KOPT-K1 (cell line): Measurements from ENCODE around the gene CCDC157.

Source experiments
- H3K27ac ChIP-seq: fragments of 200-600 bp; sonication (generic); 2 replicates; pipeline ENCODE4 v1.5.1; 2016; ENCODE audit warnings: antibody characterized with exemption, mild to moderate bottlenecking, low read depth, low read length; ENCODE audit not compliant: poor library complexity, severe bottlenecking
- H3K36me3 ChIP-seq: fragments of 200-600 bp; sonication (generic); 2 replicates; pipeline ENCODE4 v1.5.1; 2017; ENCODE audit warnings: antibody characterized with exemption, mild to moderate bottlenecking, low read length, moderate library complexity; ENCODE audit not compliant: insufficient read depth
- H3K9me3 ChIP-seq: fragments of 200-600 bp; sonication (generic); 2 replicates; pipeline ENCODE4 v1.5.1; 2017; ENCODE audit warnings: antibody characterized with exemption, low read length, mild to moderate bottlenecking; ENCODE audit not compliant: insufficient read depth, poor library complexity, severe bottlenecking

CCDC157 gene

DNA sequence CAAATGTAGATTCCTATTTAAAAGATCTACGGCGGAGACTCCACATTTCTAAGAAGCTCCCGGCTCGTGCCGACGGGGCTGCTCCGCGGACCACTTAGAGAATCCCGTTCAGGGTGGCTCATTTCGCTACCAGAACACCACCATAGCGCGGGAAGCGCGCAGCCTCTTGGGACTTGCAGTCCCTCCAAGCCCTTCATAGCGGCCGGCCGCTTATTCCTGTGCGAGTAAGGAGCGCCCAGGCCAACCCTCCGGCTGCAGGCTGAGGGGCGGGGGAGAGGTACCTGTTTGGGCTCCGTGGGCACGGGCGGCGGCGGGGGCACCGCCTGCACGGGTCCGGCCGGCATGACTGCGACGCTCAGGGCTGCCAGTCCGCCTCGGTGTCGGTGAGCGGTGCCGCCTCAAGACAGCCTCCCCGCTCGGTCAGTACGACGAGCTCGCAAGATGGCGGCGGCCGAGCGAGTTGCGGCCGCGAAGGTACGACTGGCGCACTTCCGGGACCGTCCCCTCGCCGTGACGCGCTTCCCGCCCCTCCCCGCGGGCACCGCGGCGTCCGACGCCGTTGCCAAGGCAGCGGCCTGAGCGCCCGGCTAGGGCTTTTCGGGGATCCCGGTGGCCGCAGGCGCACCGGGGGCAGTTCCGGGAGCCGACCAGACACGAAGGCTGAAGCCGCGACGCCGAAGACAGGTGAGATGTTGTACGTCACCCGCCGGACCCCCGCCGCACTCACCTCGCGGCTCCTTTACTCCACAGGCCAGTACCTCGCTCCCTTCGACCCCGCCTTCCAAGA is at the start of gene CCDC157, which contains the start of gene SF3A1:
CCDC157 (plus strand) TSS at position 559 of the 787 bp plus-strand sequence. CDS start 8,994 bp downstream, outside the sequence.
SF3A1 (minus strand) TSS at position 446 of the 787 bp plus-strand sequence; CDS start at position 344, 102 bp downstream.
- Histone ChIP-seq H3K36me3 (peaks cover 36% of the 10 kb centered on the region), H3K9me3 (no peaks in the 10 kb centered on the region), H3K27ac (peak within 1 kb of the TSS; percentile 90)

DNA sequence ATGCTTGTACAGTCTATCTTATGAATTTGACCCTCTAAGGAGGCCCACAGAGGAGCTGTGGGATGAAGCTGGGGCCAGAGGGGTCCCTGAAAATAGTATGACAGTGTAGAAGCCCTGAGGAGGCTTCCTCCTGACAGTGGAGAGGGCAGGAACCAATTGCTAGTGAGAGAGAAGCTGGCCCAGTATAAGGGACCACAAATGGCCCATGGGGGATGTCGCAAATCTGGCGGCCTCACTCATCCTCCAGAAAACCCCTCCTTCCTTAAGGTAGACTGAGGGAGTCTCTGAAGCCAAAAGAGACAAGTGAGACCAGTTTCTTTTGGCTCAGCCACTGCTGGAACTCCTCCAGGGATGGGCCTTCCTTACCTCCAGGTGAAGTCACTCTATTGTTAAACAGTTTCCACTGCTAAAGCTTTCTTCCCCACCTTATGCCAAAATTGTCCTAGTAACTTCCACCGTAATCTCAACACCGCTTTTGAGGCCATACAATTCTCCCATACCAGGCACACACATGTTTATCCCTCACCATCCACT is 49.7 kb upstream of the CCDC157 start:
- Histone ChIP-seq H3K9me3 (no peaks in the 10 kb centered on the region), H3K27ac (peak overlapping the region; percentile 100), H3K36me3 (peaks cover 18% of the 10 kb centered on the region; the same call in 1 of the 2 replicates)

DNA sequence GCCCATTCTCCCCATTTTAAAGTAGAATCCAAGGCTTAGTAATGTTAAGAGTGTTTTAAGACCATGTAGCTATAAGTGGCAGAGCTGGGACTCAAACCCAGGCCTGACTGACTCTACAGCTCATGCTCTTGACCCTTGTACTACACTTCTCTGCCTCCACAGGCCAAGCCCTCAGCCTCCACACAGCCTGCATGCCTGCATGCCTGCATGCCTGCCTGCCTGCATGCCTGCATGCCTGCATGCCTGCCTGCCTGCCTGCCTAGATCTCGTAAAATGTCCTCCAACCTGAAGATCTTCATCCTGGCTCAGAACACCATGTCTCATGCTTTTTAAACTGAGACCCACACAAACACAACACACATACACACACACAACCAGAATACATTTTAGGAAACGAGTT is 48.7 kb upstream of the CCDC157 start:
- Histone ChIP-seq H3K36me3 (peaks cover 11% of the 10 kb centered on the region; the same call in 1 of the 2 replicates), H3K27ac (peak overlapping the region; percentile 100), H3K9me3 (no peaks in the 10 kb centered on the region)

DNA sequence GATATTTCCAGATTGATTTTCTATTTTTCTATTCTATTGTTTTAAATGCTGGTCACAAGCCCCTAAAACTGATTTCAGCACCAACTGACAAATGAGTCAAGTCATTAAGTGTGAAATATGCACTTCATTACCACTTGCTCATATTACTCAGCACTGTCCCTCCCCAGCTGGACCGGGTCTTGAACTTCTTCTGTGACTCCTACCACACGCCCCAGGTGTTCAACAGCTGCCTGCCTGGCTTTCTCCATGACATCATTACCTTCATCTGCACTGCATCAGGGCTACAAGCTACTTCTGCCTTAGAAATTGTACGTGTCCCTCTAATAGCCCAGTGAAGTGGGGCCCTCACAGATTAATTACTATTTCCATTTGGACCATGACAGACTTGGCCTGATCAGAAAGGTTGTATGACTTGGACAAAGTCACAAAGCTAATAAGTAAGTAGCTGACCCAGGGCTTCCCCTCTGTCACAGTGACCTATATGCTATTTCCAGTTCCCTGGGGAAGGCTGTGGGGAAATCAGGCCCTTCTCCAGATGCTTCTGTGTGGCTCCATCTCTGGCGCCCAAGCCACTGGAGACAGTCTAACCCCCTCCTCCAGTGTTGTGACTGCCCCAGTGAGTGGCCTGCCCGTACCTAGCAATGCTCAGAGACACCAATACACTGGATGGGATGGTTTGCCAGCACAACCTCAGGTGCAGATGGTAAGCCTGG is 48.1 kb upstream of the CCDC157 start:
- H3K27ac ChIP-seq: peak overlapping the region; percentile 100
- no peaks in the 10 kb centered on the region for H3K9me3 ChIP-seq
- peaks cover 5% of the 10 kb centered on the region; the same call in 1 of the 2 replicates for H3K36me3 ChIP-seq

DNA sequence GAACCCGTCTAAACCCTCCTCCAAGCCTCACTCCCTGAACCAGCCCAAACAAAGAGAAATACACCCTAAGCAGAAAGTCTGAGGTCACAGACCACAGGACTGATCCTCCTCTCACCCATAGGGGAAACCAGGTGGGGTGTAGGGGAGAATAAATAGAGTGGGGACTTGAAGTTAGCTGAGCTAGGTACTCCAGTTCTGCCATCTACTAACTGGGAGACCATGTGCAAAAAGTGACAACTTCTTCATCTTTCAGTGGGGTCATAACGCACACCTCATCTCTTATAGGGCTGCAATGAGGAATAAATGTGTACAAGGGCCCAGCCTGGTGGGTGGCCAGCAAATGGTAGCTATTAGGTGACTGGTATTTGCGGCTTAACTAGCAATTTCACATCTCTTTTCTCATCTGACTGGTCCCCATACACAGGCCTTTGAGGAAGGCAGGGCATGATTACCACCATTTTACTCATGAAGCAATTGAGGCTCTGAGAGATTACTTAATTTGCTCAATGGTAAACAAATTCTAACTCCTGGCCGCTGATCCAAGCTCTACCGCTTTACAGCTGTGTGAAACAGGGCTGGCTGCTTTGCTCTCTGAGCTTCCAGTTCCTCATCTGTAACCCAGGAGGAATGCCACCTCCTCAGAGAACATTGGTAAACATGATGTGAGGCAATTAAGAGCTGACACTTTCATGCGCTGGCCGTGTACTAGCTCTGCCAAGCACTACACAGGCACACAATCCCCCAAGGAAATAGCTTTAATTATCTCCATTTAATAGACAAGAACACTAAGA is 46.7 kb upstream of the CCDC157 start:
- H3K27ac ChIP-seq: peak overlapping the region; percentile 100
- no peaks in the 10 kb centered on the region for H3K9me3 ChIP-seq
- peaks cover 8% of the 10 kb centered on the region; the same call in 1 of the 2 replicates for H3K36me3 ChIP-seq

DNA sequence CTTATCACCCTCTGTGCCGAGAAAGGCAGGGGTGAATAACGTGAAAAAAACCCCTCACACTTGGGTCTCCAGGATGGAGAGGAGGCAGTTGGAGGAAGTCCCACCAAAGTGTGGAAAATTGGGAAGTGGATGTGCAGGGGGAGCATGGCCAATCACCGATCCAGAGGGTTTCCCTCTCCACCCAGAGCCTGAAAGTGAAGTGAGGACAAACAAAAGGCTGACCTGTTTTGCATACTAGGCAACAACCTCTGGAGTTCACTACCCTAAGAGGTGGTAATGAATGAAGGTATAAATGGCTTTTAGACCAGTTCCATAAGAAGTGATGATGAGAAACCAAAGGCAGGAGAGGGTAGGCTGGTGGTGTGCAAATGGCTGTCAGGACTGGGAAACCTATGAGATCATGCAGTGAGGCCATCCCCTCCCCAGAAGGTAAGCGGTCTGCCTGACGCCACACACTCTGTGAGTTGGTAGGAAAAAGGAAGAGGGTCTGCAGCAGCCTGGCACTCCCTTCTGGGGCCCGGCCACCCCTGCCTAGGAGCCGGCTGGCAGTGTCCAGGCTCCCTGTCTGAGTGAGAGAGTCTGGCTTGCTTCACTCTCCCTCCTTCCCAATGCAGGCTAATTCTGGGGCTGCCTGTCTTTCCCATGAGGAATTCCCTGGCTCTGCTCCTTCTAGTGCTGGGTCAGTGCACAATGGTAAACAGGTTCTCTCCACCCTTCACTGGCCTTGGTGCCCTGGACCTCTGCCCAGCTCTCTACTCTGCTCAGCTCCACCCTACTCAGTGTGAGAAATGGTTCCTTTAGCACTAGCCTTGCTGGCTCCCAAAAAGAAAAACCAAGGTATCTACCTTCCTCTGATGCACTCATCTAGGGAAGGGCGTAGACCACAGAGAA is 45.7 kb upstream of the CCDC157 start:
- Histone ChIP-seq H3K27ac (peak overlapping the region; percentile 100), H3K9me3 (no peaks in the 10 kb centered on the region), H3K36me3 (peaks cover 17% of the 10 kb centered on the region; the same call in 1 of the 2 replicates)

DNA sequence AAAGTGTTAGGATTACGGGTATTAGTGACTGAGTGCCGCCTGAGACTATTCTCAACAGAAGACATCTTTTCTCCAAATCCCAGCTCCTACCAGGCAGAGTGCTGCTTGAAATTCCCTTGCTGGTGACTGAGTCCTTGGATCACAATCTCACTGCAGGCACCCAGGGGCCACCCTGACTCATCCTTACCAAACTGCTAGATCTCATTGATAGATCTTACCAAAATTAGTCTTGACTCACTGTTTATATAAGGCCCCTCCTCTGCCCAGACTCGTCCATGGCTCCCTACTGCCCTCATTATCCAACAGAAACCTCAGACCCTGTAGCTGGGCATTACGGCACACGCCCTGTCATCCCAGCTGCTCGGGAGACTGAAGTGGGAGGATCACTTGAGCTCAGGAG is 44.8 kb upstream of the CCDC157 start:
- Histone ChIP-seq H3K27ac (peak overlapping the region; percentile 100), H3K36me3 (peaks cover 26% of the 10 kb centered on the region; the same call in 1 of the 2 replicates), H3K9me3 (no peaks in the 10 kb centered on the region)

DNA sequence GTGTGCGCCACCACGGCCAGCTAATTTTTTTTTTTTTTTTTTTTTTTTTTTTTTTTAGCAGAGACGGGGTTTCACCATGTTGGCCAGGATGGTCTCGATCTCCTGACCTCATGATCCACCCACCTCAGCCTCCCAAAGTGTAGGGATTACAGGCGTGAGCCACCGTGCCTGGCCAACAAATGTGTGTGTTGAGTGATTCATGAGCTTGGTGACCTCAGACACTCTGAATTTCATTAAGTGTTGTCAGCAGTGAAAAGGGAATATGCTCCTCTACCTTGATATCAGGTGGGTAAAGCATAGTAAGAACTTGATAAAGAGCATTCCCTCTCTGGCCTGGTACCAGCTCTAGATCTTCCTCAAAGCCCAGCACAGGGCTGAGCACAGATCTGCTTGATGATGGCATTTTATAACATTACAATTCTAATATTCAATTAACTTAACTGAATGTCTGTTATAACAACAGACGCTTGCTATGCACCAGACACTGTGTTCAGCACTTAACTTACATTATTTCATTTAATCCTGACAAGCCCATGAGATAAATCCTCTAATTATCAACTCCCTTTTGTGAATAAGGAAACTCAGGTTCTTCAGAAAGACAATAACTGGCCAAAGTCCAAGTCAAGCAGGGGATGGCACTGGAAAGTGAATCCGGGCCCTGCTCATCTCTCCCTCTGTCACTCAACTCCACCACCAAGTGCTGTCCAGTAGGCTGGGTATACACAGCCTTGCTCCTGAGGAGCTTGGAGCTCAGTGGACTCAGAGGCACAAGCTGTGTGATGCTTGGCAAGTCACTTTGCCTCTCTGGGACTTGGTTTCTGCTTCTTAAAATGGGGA is 43.1 kb upstream of the CCDC157 start:
- Histone ChIP-seq H3K27ac (peak overlapping the region; percentile 21), H3K9me3 (no peaks in the 10 kb centered on the region), H3K36me3 (peaks cover 41% of the 10 kb centered on the region; the same call in 1 of the 2 replicates)

DNA sequence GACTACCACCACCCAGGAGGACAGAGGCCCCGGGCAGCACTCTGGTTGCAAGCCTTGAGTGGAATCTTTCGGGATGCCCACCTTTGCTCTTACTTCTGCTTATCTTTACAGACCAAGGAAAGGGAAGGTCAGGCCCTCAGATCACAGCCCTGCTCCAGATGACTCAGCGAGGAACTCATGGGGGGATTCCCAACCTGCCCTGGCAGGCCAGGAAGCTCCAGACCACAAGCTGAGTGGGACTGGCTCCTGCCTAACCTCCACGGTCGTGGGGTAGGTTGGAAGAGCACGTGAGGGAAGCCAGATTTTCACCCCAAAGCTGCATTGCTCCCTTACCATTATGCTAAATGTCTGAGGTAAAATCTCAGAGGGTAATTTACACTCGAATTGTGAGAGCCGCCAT is 41.9 kb upstream of the CCDC157 start:
- H3K27ac ChIP-seq: peak overlapping the region; percentile 36
- peaks cover 53% of the 10 kb centered on the region for H3K36me3 ChIP-seq
- H3K9me3 ChIP-seq: no peaks in the 10 kb centered on the region

DNA sequence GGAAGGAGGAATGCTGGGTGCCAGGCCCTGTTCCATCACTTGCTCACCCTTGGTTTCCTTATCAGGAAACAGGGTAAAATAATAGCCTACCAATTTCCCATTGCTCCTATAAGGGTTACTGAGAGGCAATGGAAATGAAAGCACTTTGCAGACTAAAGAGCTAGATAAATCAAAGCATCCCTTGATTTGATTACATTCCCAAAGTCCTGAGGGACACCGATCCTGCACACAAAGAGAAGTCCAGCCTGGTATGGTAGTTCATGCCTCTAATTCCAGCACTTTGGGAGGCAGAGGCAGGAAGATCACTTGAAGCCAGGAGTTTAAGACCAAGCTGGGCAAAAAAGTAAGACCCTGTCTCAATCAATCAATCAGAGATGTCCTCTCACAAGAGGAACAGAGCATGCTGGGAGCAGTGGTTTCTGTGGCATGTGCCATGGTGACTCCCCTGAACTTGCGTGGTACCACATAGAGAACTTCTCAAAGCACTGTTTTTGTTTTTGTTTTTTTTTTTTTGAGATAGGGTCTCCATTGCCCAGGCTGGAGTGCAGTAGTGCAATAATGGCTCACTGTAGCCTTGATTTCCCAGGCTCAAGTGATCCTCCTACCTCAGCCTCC is 40.7 kb upstream of the CCDC157 start:
- no peaks in the 10 kb centered on the region for H3K9me3 ChIP-seq
- no peak overlapping the region for H3K27ac ChIP-seq
- peaks cover 64% of the 10 kb centered on the region for H3K36me3 ChIP-seq

DNA sequence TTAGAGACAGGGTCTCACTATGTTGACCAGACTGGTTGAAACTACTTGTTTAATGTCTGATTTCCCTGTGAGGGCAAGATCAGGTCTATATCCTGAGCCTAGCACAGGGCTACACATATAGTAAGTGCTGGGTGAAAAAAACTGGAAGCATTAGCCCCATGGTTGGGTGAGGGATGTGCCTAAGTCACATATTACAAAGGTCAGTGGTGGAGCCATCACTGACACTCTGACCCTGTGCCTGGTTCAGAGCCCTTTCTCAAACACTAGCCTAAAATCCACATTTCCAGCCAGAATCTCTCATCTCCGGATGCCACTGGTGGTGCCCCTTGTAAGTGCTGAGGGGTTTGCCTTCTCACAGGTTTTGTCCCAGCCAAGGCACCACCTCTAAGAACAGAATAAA is 39.0 kb upstream of the CCDC157 start:
- Histone ChIP-seq H3K36me3 (peaks cover 77% of the 10 kb centered on the region), H3K9me3 (no peaks in the 10 kb centered on the region), H3K27ac (no peak overlapping the region)

DNA sequence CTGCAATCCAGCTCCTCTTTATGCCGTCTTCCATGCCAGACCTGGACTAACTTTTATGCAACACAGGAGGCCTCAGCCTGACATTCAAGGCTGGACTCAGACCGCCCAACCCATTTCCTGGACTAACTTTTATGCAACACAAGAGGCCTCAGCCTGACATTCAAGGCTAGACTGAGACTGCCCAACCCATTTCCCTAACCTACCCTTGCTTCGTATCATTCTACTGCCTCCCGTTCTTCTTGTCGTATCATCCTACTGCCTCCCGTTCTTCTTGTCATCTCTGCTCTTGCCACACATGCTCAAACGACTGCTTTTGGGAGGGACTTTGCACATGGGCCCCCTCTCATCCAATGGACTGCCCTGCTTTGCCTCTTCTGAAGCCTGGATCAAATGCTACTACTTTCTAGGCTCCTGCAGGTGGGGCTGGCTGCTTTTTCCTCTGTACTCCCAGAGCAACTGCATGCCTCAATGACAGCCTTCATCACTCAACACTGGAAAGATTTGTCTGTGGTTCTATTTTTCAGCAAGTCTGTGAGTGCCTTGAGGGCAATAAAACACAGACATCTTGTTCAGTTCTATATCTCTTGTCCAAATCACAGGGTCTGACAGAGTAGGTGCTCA is 37.9 kb upstream of the CCDC157 start:
- no peak overlapping the region for H3K27ac ChIP-seq
- H3K36me3 ChIP-seq: peaks cover 88% of the 10 kb centered on the region

More for the DNA sequence above, 37.9 kb upstream of the CCDC157 start:
- H3K9me3 ChIP-seq: peaks cover 3% of the 10 kb centered on the region
